GF-D8 (cell line): Measurements from ENCODE around the gene OXNAD1.

Source experiments
- DNase-seq: peaks from one replicate; lab custom pipeline; 2025; lab: John Stamatoyannopoulos, UW

The OXNAD1 gene

GRCh38 chr3:16329036-16329825, 64.2 kb downstream of the OXNAD1 start:
- no peak for DNase-seq

- DNase-seq: no peak
These were observed 64.8 kb downstream of the OXNAD1 start for GRCh38 chr3:16329826-16330129.

GRCh38 chr3:16330351-16330750, 65.3 kb downstream of the OXNAD1 start:
- DNase-seq: no peak

GRCh38 chr3:16331319-16331883, 66.4 kb downstream of the OXNAD1 start:
- DNase-seq: no peak

DNA sequence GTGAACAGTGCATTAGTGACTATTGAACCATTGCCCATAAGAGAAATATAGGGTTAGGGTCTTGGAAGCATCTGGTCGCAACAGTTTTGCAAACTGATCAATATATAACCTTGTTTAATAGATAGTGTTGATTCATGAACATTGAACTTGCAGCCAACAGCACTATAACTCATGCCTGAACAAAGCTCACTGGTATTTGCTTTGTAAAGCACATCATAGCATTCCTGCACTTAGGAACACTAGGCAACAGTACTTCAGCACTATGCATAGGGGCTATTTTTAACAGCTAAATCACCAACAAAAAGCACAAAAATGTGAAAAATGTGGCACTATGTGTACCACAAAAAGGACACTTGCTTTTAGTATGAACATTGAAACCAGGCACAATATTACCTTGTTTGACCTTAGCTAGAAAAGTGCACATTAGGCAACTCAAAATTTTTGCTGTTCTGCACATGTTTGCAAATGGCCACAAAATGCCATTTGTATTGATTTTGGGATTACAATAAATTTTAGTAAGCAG, 68.0 kb downstream of the OXNAD1 start:
- DNase-seq: no peak

- no peak for DNase-seq
These were observed 69.9 kb downstream of the OXNAD1 start for GRCh38 chr3:16334909-16335308.

DNA sequence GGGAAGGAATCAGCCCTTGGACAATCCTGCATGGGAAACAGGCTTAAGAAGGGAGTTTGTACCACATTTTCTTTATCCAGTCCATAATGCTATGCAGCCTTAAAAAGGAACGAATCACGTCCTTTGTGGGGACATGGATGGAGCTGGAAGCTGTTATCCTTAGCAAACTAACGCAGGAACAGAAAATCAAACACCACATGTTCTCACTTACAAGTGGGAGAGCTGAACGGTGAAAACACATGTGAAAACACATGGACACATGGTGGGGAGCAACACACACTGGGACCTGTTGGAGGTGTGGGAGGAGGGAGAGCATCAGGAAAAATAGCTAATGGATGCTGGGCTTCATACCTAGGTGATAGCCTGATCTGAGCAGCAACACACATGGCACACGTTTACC, 70.3 kb downstream of the OXNAD1 start:
- DNase-seq: no peak

GRCh38 chr3:16335772-16336645, 71.0 kb downstream of the OXNAD1 start:
- no peak for DNase-seq

GRCh38 chr3:16336825-16337224, 71.8 kb downstream of the OXNAD1 start:
- DNase-seq: no peak

DNA sequence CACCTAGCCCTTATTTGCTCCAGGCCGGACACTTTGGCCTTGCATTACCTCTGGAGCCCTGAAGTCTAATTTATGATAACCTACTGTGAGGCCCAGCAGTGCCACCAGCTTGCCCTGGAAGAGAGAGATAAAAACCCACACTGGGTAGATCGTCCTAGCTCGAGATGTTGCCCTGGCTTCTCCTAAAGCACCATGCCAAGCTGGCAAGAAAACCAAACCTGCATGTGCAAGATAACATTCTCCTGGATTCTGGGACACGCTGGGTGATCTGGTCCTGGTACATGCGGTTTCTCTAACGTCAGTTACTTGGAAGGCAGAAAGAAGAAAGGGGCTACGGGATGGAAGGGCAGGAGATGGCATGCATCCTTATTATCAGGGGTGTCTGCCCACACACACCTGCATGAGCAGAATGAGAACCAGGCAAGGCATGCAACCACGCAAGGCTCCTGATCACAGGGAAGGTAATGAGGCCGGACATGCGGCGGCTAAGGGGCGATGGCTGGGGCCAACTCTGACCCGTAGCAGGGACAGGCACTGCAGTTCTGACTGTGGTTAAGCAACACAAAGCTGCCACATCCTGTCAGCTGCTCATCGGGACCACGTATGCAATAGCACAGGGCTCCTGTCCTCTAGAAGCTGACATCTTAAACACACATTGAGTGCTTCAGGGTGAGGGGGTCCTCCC, 73.0 kb downstream of the OXNAD1 start:
- DNase-seq: peak; percentile 31

DNA sequence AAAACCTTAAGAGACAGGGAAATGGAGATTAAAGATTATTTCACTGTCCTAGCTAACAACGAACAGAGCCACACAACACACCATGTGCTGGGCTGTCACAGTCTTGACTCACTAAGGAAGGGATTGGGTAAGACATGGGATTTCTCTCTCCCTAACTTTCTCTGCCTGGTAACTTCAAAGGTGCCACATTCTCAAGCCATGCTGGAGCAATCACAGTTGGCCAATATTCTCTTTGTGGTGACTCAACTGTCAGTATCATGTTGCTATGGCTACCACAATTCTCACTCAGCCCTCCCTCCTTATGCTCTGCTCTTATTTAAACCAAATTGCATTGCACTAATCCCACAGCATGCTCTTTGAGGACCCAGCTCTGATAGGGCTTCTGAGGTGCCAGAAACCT, 74.0 kb downstream of the OXNAD1 start:
- peak; percentile 57 for DNase-seq

- DNase-seq: peak; percentile 5
These were observed 78.1 kb downstream of the OXNAD1 start for GRCh38 chr3:16343101-16343500.

GRCh38 chr3:16346413-16347081, 81.5 kb downstream of the OXNAD1 start:
- no peak for DNase-seq

- no peak for DNase-seq
These were observed 82.5 kb downstream of the OXNAD1 start for GRCh38 chr3:16347548-16347947.

DNA sequence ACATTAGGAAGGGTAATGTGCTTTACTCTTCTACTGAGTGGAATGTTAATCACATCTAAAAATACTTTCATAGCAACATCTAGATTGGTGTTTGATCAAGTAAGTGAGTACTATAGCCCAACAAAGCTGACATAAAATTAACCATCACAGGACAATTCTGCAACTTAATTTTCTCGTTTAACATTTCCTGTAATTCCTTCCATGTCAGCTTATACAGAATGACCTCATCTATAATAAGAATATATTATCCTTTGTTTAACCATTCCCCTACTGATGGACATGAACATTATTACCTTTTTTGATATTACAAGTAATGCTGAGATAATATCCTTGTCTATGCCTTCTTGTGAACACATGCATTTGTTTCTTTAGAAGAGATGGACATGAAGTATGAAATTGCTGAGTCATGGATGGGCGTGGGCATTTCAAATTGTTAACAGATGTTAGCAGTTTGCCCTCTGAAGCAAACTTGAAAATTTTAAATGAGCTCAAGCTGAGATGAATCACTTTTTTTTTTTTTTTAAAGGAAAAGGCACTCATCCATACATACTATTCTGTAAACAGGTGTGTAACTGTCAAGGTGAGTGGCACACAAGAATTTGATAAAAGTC, 85.1 kb downstream of the OXNAD1 start:
- DNase-seq: no peak

DNA sequence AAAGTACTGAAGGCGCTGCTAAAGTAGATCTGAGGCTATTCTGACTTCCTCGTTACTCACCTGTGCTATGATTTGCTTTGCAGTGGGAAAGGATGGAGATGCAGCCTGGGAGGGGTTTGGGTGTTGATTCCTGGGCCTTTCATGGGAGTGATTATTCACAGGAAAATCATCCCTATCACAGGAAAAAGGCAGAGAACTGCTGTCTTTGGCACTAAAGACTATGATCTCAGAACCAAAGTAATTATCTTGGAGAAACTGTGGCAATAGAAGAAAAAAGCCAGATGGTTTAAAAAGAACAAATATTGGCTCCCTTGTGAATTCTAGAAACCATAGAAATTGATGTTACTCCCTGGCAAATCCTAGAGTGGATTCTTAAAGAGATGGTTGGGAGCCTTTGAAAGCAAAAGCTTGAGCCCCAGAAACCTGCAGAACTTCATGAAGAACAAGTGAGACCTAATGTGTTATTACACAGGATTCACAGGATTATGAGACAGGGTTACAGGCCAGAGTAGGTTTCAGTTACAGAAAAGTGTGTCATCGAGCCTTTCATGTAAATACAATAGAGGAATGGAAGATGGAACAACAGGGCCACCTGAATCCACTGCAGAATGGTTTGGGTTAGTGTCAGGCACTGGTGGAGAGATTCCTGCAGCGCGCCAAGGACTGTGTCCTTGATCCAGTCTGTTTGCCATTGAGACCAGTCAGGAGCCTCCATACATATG, 85.7 kb downstream of the OXNAD1 start:
- DNase-seq: no peak

DNA sequence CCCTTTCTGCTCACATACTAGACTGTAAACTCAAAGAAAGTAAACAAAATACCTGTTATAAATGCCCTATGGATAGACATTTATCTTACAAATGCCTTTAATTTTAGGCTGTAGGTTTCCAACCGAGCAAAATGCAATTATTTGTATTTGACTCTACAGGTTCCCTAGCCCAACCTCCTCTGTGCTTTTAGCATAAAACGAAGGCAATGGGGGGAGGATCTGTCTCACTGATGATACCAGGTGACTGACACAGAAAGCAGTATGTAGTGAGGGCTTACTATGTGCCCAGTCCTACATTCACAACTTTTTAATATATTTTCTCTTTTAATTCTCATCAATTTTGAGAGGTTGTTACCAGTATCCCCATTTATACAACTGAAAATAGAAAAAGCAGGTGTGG, 87.4 kb downstream of the OXNAD1 start:
- no peak for DNase-seq

GRCh38 chr3:16354291-16354690, 89.3 kb downstream of the OXNAD1 start:
- DNase-seq: no peak
